GM21360 (cell line): ENCODE data around the gene BICRA.
"Not testable (repeated sequence)": the region's sequence is repeated elsewhere in the genome, so short reads cannot be mapped to it uniquely, and the experiment has no call there.

Experiments used
- ATAC-seq: cut with Tn5 transposase; IDR thresholded peaks from one replicate; pipeline ENCODE4 v1.9.1; 2021; ENCODE audit warnings: mild to moderate bottlenecking, moderate library complexity; ENCODE audit not compliant: unreplicated experiment

The BICRA gene

GRCh38 chr19:47658431-47659348 is 49.8 kb downstream of the BICRA start:
- ATAC-seq: no peak

- no peak for ATAC-seq
These were observed 51.5 kb downstream of the BICRA start for GRCh38 chr19:47660435-47660832.

GRCh38 chr19:47661161-47661560 is 52.2 kb downstream of the BICRA start:
- no peak for ATAC-seq

- ATAC-seq: no peak
These were observed 52.7 kb downstream of the BICRA start for GRCh38 chr19:47661611-47662010.

- no peak for ATAC-seq
These were observed 54.5 kb downstream of the BICRA start for GRCh38 chr19:47663435-47663910.

- no peak for ATAC-seq
These were observed 55.2 kb downstream of the BICRA start for GRCh38 chr19:47663911-47664771.

GRCh38 chr19:47668556-47668955 is 59.6 kb downstream of the BICRA start:
- not testable (repeated sequence) for ATAC-seq

- no peak for ATAC-seq
These were observed 61.8 kb downstream of the BICRA start for GRCh38 chr19:47670736-47671135.

GRCh38 chr19:47671499-47671898 is 62.6 kb downstream of the BICRA start:
- ATAC-seq: no peak

GRCh38 chr19:47673426-47673825 is 64.5 kb downstream of the BICRA start:
- no peak for ATAC-seq

- no peak for ATAC-seq
These were observed 65.6 kb downstream of the BICRA start for GRCh38 chr19:47674548-47674947.

- ATAC-seq: no peak
These were observed 66.3 kb downstream of the BICRA start for GRCh38 chr19:47675271-47675670.

GRCh38 chr19:47675859-47676258 is 66.9 kb downstream of the BICRA start:
- ATAC-seq: no peak

- no peak for ATAC-seq
These were observed 67.9 kb downstream of the BICRA start for GRCh38 chr19:47676811-47677210.

- ATAC-seq: no peak
These were observed 70.4 kb downstream of the BICRA start for GRCh38 chr19:47679251-47679900.

GRCh38 chr19:47679922-47680857 is 71.3 kb downstream of the BICRA start:
- ATAC-seq: no peak

- ATAC-seq: no peak
These were observed 72.0 kb downstream of the BICRA start for GRCh38 chr19:47680858-47681332.

- ATAC-seq: no peak
These were observed 72.5 kb downstream of the BICRA start for GRCh38 chr19:47681388-47681787.

- no peak for ATAC-seq
These were observed 73.0 kb downstream of the BICRA start for GRCh38 chr19:47681936-47682335.

GRCh38 chr19:47682939-47683338 is 74.0 kb downstream of the BICRA start:
- ATAC-seq: no peak
